GM12892 (cell line): ENCODE results near the gene NUCB2.

Experiments
- POLR2A ChIP-seq: IDR thresholded peaks from 2 replicates; pipeline ENCODE4 v1.6.1; 2011; ENCODE audit warnings: low read depth, low read length, control low read depth
- TAF1 ChIP-seq: IDR thresholded peaks from 2 replicates; pipeline ENCODE4 v1.6.1; 2011; ENCODE audit warnings: low read depth, mild to moderate bottlenecking, control low read depth, low read length, borderline replicate concordance

GRCh38 chr11:17351510-17352176 is 75.1 kb downstream of the NUCB2 start, which contains the start of gene NCR3LG1:
- TF ChIP-seq POLR2A (no peak), TAF1 (no peak)
